Muscle of leg (tissue), 11 donors: ENCODE data around the gene KCNG2. TPM values are rescaled to one million over a fixed set of nuclear protein-coding genes. Genes with fewer than 3 reads are reported as not detected.
"Not testable (repeated sequence)": the region's sequence is repeated elsewhere in the genome, so short reads cannot be mapped to it uniquely, and the experiment has no call there.

ENCODE experiments used
- DNase-seq: peaks from one replicate; pipeline ENCODE4 v3.0.0; 2013
- H3K27ac ChIP-seq: one replicate; pipeline ENCODE4 v1.5.1; 2013; ENCODE audit warnings: mild to moderate bottlenecking, low read length, control low read depth
- H3K27me3 ChIP-seq: one replicate; pipeline ENCODE4 v1.6.1; 2013; ENCODE audit warnings: low read length; ENCODE audit not compliant: control insufficient read depth, insufficient read depth
- H3K36me3 ChIP-seq: one replicate; pipeline ENCODE4 v1.6.1; 2013; ENCODE audit warnings: low read length; ENCODE audit not compliant: control insufficient read depth, insufficient read depth
- H3K4me1 ChIP-seq: one replicate; pipeline ENCODE4 v1.6.1; 2013; ENCODE audit warnings: low read length; ENCODE audit not compliant: control insufficient read depth, insufficient read depth
- H3K4me3 ChIP-seq: one replicate; pipeline ENCODE4 v1.5.1; 2013; ENCODE audit warnings: low read length, control low read depth
- H3K9me3 ChIP-seq: replicated peaks from 2 replicates; pipeline ENCODE4 v1.6.1; 2013; ENCODE audit warnings: low read depth, low read length; ENCODE audit not compliant: control insufficient read depth
- WGBS: methylation state at CpG from one replicate; pipeline ENCODE4 v1.1.5; 2013; ENCODE audit warnings: missing lambda C conversion rate; ENCODE audit not compliant: insufficient coverage; 5-methylcytosine and 5-hydroxymethylcytosine counted together
- polyA plus RNA-seq, 8 donors: library from polyadenylated mRNA; unstranded; fragments of 120-200 nt; gene quantifications; one replicate each; pipeline versions ENCODE4 v1.2.1 to v1.2.3, GENCODE V29; 2013; ENCODE audit warnings: inconsistent platforms in 1 of 8, low replicate concordance in 1 of 8; ENCODE audit not compliant: insufficient read length in 8 of 8, insufficient read depth in 1 of 8
- total RNA-seq: library from RNA; stranded (reverse); fragments of 120-200 nt; gene quantifications from one replicate; pipeline ENCODE4 v1.2.4, GENCODE V29; 2013

The KCNG2 gene
- total and polyA plus RNA-seq, 9 donors, result 0.44 to 1.1 (median 0.63) TPM

GRCh38 chr18:79863161-79864005 lies 65.6 kb downstream of the KCNG2 start:
- WGBS, result 63% methylated on average over 99 of the region's 102 CpGs
- DNase-seq, result no peak
- H3K4me1 ChIP-seq, result no peaks in the 10 kb centered on the region
- peaks cover 8% of the 10 kb centered on the region for H3K9me3 ChIP-seq
- no peaks in the 10 kb centered on the region for H3K36me3 ChIP-seq
- no peak overlapping the region for H3K27ac ChIP-seq
- H3K27me3 ChIP-seq, result peaks cover 4% of the 10 kb centered on the region
- H3K4me3 ChIP-seq, result no peak overlapping the region

- peaks cover 8% of the 10 kb centered on the region for H3K9me3 ChIP-seq
- peaks cover 2% of the 10 kb centered on the region for H3K4me1 ChIP-seq
- no peak for DNase-seq
- no peak overlapping the region for H3K27ac ChIP-seq
- WGBS, result 70% methylated on average over 69 of the region's 74 CpGs
- H3K36me3 ChIP-seq, result no peaks in the 10 kb centered on the region
- peaks cover 4% of the 10 kb centered on the region for H3K27me3 ChIP-seq
- no peak overlapping the region for H3K4me3 ChIP-seq
These were observed 66.4 kb downstream of the KCNG2 start for GRCh38 chr18:79864006-79864725.

GRCh38 chr18:79864955-79865354 lies 67.2 kb downstream of the KCNG2 start:
- not testable (repeated sequence) for H3K4me1 ChIP-seq, DNase-seq, H3K36me3 ChIP-seq, H3K27me3 ChIP-seq, H3K4me3 ChIP-seq, H3K27ac ChIP-seq, H3K9me3 ChIP-seq
- 95% methylated on average over 4 of the region's 4 CpGs for WGBS

GRCh38 chr18:79865951-79866350 lies 68.2 kb downstream of the KCNG2 start:
- not testable (repeated sequence) for H3K27ac ChIP-seq, H3K36me3 ChIP-seq, H3K27me3 ChIP-seq, H3K4me3 ChIP-seq, H3K9me3 ChIP-seq, DNase-seq
- peaks cover 10% of the 10 kb centered on the region for H3K4me1 ChIP-seq
- 80% methylated on average over 3 of the region's 3 CpGs for WGBS

- 84% methylated on average over 13 of the region's 20 CpGs for WGBS
- DNase-seq, result no peak
- Histone ChIP-seq H3K27me3 (peaks cover 10% of the 10 kb centered on the region), H3K4me3 (no peak overlapping the region), H3K36me3 (no peaks in the 10 kb centered on the region), H3K9me3 (peaks cover 3% of the 10 kb centered on the region), H3K4me1 (peaks cover 21% of the 10 kb centered on the region), H3K27ac (no peak overlapping the region)
These were observed 69.3 kb downstream of the KCNG2 start for GRCh38 chr18:79866889-79867574.

- Histone ChIP-seq H3K27me3 (peaks cover 10% of the 10 kb centered on the region), H3K36me3 (no peaks in the 10 kb centered on the region), H3K9me3 (no peaks in the 10 kb centered on the region), H3K27ac (no peak overlapping the region), H3K4me1 (peaks cover 21% of the 10 kb centered on the region), H3K4me3 (no peak overlapping the region)
- DNase-seq, result no peak
- 89% methylated on average over 11 of the region's 16 CpGs for WGBS
These were observed 69.9 kb downstream of the KCNG2 start for GRCh38 chr18:79867666-79868065.

- no peak for DNase-seq
- H3K27me3 ChIP-seq, result peaks cover 10% of the 10 kb centered on the region
- H3K36me3 ChIP-seq, result no peaks in the 10 kb centered on the region
- no peaks in the 10 kb centered on the region for H3K9me3 ChIP-seq
- no peak overlapping the region for H3K27ac ChIP-seq
- WGBS, result 89% methylated on average over 26 of the region's 29 CpGs
- no peak overlapping the region for H3K4me3 ChIP-seq
- peaks cover 25% of the 10 kb centered on the region for H3K4me1 ChIP-seq
These were observed 70.5 kb downstream of the KCNG2 start for GRCh38 chr18:79868168-79868784.

- 80% methylated on average over 26 of the region's 32 CpGs for WGBS
- Histone ChIP-seq H3K9me3 (no peaks in the 10 kb centered on the region), H3K36me3 (no peaks in the 10 kb centered on the region), H3K27ac (no peak overlapping the region), H3K4me1 (peaks cover 31% of the 10 kb centered on the region), H3K27me3 (peaks cover 10% of the 10 kb centered on the region), H3K4me3 (no peak overlapping the region)
- DNase-seq, result no peak
These were observed 71.2 kb downstream of the KCNG2 start for GRCh38 chr18:79868811-79869541.

GRCh38 chr18:79869591-79870300 lies 72.0 kb downstream of the KCNG2 start:
- WGBS, result 86% methylated on average over 29 of the region's 32 CpGs
- H3K4me3 ChIP-seq, result no peak overlapping the region

More at GRCh38 chr18:79869591-79870300, 72.0 kb downstream of the KCNG2 start:
- Histone ChIP-seq H3K4me1 (peaks cover 32% of the 10 kb centered on the region), H3K36me3 (no peaks in the 10 kb centered on the region), H3K27me3 (peaks cover 7% of the 10 kb centered on the region), H3K9me3 (no peaks in the 10 kb centered on the region), H3K27ac (no peak overlapping the region)
- DNase-seq, result no peak
